Inflammatory macrophage (primary cell): ENCODE data around the gene NELFA.

Source experiments
- DNase-seq, 2 donors: peaks; one replicate each; pipeline ENCODE4 v3.0.0-alpha.2; 2020 to 2022
- total RNA-seq, 18 experiments: gene quantifications; one replicate each; lab custom pipeline; 2026; ENCODE audit warnings: mixed read lengths in 6 of 18, inconsistent platforms in 2 of 18; lab: John Stamatoyannopoulos, UW

NELFA gene
- 3.3 to 18.7 (median 9.6) reads per million in 18 experiments for total RNA-seq

- DNase-seq = peak; percentile 91 to 96
Observed at GRCh38 chr4:2008921-2009650, at the start of gene NELFA. Gene NELFA (minus strand): TSS chr4:2008974. CDS start chr4:2008959, 15 bp downstream.

GRCh38 chr4:2057382-2058065 is 48.8 kb upstream of the NELFA start:
- DNase-seq = no peak

GRCh38 chr4:2054217-2054616 is 45.4 kb upstream of the NELFA start:
- DNase-seq = no peak

- DNase-seq = no peak
Observed at GRCh38 chr4:2051086-2051485, 42.3 kb upstream of the NELFA start.

GRCh38 chr4:2049811-2050210 is 41.0 kb upstream of the NELFA start:
- no peak for DNase-seq

- no peak for DNase-seq
Observed at GRCh38 chr4:2049381-2049780, 40.6 kb upstream of the NELFA start.

GRCh38 chr4:2048831-2049230 is 40.1 kb upstream of the NELFA start:
- DNase-seq = no peak

- no peak for DNase-seq
Observed at GRCh38 chr4:2047781-2048581, 39.2 kb upstream of the NELFA start.

- DNase-seq = no peak
Observed at GRCh38 chr4:2047031-2047660, 38.4 kb upstream of the NELFA start.

- DNase-seq = no peak
Observed at GRCh38 chr4:2046031-2046961, 37.5 kb upstream of the NELFA start.

GRCh38 chr4:2045518-2045951 is 36.8 kb upstream of the NELFA start:
- DNase-seq = no peak

GRCh38 chr4:2044542-2045517 is 36.1 kb upstream of the NELFA start:
- no peak for DNase-seq

- DNase-seq = no peak
Observed at GRCh38 chr4:2044119-2044485, 35.3 kb upstream of the NELFA start.

GRCh38 chr4:2043396-2044118 is 34.8 kb upstream of the NELFA start:
- no peak for DNase-seq

GRCh38 chr4:2042947-2043395 is 34.2 kb upstream of the NELFA start:
- no peak for DNase-seq

- DNase-seq = peak in 1 of 2 donors; percentile 28
Observed at GRCh38 chr4:2042204-2042946, 33.6 kb upstream of the NELFA start.

GRCh38 chr4:2041239-2042130 is 32.7 kb upstream of the NELFA start:
- DNase-seq = peak; percentile 96
